ENCODE data around the gene GNAI2. TPM values are rescaled to one million over a fixed set of nuclear protein-coding genes. Genes with fewer than 3 reads are reported as not detected.

GNAI2 gene
- 100 to 1,000 TPM in 1 of 3 donors, 10 to 100 TPM in 2; 47.0 to 190 (median 96.4) TPM for total RNA-seq
- long read RNA-seq, donor 1, transcript GNAI2-202 (9 exons, 2,464 nt), result major isoform, 237 of 280 reads
- long read RNA-seq, donor 1, partial matches to known transcripts, result 12 of 280 reads
- long read RNA-seq, donor 1, other reads (novel, unspliced or antisense), result 29 of 280 reads
- long read RNA-seq, donor 2, partial matches to known transcripts, result 2 of 3 reads
- long read RNA-seq, donor 2, other reads (novel, unspliced or antisense), result 1 of 3 reads

- Histone ChIP-seq H3K36me3 (ENCODE audit: low read depth) (no peaks in the 10 kb centered on the region), H3K4me1 (ENCODE audit: low read depth) (peaks cover 33% of the 10 kb centered on the region), H3K9me3 (no peaks in the 10 kb centered on the region), H3K4me3 (peak within 1 kb of the TSS; percentile 66)
- DNase-seq (peak; percentile 97 to 100 (median 99)), ATAC-seq (peak; percentile 90)
- TF ChIP-seq CTCF (IDR thresholded peaks at IDR 0.05), result peak; percentile 14
- intact Hi-C loops (cut with DNase I, micrococcal nuclease), result no loop called here
Measured at GRCh38 chr3:50235716-50236483, at the start of gene GNAI2. Gene GNAI2 (plus strand): TSS chr3:50236204. CDS start chr3:50236336, 132 bp downstream.

- DNase-seq (no peak), ATAC-seq (no peak)
- no peak for TF ChIP-seq CTCF (IDR thresholded peaks at IDR 0.05)
Measured at GRCh38 chr3:50187750-50188149, 48.3 kb upstream of the GNAI2 start.

GRCh38 chr3:50189274-50189673 is 46.7 kb upstream of the GNAI2 start:
- ATAC-seq (peak; percentile 79), DNase-seq (peak in 2 of 3 donors; percentile 79 to 87)
- intact Hi-C loops (cut with DNase I, micrococcal nuclease), result loop anchor here in 1 of 2 donors (5.0 kb wide), 1 partner anchor 67 kb away; no protein-coding TSS in a partner anchor
- no peaks in the 10 kb centered on the region for H3K9me3 ChIP-seq
- H3K4me1 ChIP-seq (ENCODE audit: low read depth), result peaks cover 4% of the 10 kb centered on the region
- no peak overlapping the region for H3K4me3 ChIP-seq
- peak; percentile 49 for TF ChIP-seq CTCF (IDR thresholded peaks at IDR 0.05)
- H3K36me3 ChIP-seq (ENCODE audit: low read depth), result no peaks in the 10 kb centered on the region

More at GRCh38 chr3:50187750-50188149, 48.3 kb upstream of the GNAI2 start:
- intact Hi-C loops (cut with DNase I, micrococcal nuclease), result loop anchor here in 1 of 2 donors (5.0 kb wide), 1 partner anchor 65 kb away; no protein-coding TSS in a partner anchor
- Histone ChIP-seq H3K9me3 (no peaks in the 10 kb centered on the region), H3K4me1 (ENCODE audit: low read depth) (no peaks in the 10 kb centered on the region), H3K36me3 (ENCODE audit: low read depth) (no peaks in the 10 kb centered on the region), H3K4me3 (no peak overlapping the region)

- Histone ChIP-seq H3K9me3 (no peaks in the 10 kb centered on the region), H3K4me1 (ENCODE audit: low read depth) (peaks cover 6% of the 10 kb centered on the region), H3K36me3 (ENCODE audit: low read depth) (no peaks in the 10 kb centered on the region), H3K4me3 (no peak overlapping the region)
- DNase-seq (no peak), ATAC-seq (no peak)
- intact Hi-C loops (cut with DNase I, micrococcal nuclease), result loop anchor here (1.0 to 10.0 kb wide), 4 partner anchors 37 to 85 kb away; partner anchors contain the start of gene LSMEM2 (in 2 of the 2)
- TF ChIP-seq CTCF (IDR thresholded peaks at IDR 0.05), result no peak
Measured at GRCh38 chr3:50189989-50190388, 46.0 kb upstream of the GNAI2 start.

GRCh38 chr3:50190936-50191660 is 44.9 kb upstream of the GNAI2 start, which contains the start of gene GNAT1:
Gene GNAT1 (plus strand): TSS chr3:50191610. CDS start chr3:50191726, 116 bp downstream.
- Histone ChIP-seq H3K4me1 (ENCODE audit: low read depth) (peaks cover 6% of the 10 kb centered on the region), H3K36me3 (ENCODE audit: low read depth) (no peaks in the 10 kb centered on the region), H3K9me3 (no peaks in the 10 kb centered on the region), H3K4me3 (no peak within 1 kb of the TSS)
- ATAC-seq (peak; percentile 21), DNase-seq (no peak)
- TF ChIP-seq CTCF (IDR thresholded peaks at IDR 0.05), result no peak
- intact Hi-C loops (cut with DNase I, micrococcal nuclease), result loop anchor here (1.0 to 10.0 kb wide), 3 partner anchors 36 to 84 kb away; partner anchors contain the start of gene LSMEM2 (in 2 of the 2)
